ENCODE results near the gene CDNF.

GRCh38 chr10:14852236-14852635 is 14.4 kb upstream of the CDNF start:
- TF ChIP-seq POLR2A (IDR thresholded peaks at IDR 0.05; ENCODE audit: extremely low read depth, insufficient read length), result no peak
- TF ChIP-seq, protein P1, sequence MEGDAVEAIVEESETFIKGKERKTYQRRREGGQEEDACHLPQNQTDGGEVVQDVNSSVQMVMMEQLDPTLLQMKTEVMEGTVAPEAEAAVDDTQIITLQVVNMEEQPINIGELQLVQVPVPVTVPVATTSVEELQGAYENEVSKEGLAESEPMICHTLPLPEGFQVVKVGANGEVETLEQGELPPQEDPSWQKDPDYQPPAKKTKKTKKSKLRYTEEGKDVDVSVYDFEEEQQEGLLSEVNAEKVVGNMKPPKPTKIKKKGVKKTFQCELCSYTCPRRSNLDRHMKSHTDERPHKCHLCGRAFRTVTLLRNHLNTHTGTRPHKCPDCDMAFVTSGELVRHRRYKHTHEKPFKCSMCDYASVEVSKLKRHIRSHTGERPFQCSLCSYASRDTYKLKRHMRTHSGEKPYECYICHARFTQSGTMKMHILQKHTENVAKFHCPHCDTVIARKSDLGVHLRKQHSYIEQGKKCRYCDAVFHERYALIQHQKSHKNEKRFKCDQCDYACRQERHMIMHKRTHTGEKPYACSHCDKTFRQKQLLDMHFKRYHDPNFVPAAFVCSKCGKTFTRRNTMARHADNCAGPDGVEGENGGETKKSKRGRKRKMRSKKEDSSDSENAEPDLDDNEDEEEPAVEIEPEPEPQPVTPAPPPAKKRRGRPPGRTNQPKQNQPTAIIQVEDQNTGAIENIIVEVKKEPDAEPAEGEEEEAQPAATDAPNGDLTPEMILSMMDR (IDR thresholded peaks at IDR 0.05; ENCODE audit: low read depth, low read length), result no peak
